Vein endothelial cell (primary cell): Measurements from ENCODE around the gene DYNLT1. TPM values are rescaled to one million over a fixed set of nuclear protein-coding genes. Genes with fewer than 3 reads are reported as not detected.

ENCODE experiments used
- small RNA-seq: library from RNA; depleted of rRNA; stranded (forward); fragments of <200 nt; gene quantifications from one replicate; pipeline ENCODE3, GENCODE V24; 2012
- total RNA-seq: library from RNA; depleted of rRNA; stranded (reverse); fragments of >200 nt; gene quantifications from 2 replicates; pipeline ENCODE4 v1.2.3, GENCODE V29; 2012

The DYNLT1 gene
- total RNA-seq: 78.6 and 89.8 TPM in 2 replicates

GRCh38 chr6:158644231-158645063, at the start of gene DYNLT1:
Gene DYNLT1, minus strand, starts transcription at chr6:158644743. Its CDS starts 35 bp downstream, at chr6:158644708.

DNA sequence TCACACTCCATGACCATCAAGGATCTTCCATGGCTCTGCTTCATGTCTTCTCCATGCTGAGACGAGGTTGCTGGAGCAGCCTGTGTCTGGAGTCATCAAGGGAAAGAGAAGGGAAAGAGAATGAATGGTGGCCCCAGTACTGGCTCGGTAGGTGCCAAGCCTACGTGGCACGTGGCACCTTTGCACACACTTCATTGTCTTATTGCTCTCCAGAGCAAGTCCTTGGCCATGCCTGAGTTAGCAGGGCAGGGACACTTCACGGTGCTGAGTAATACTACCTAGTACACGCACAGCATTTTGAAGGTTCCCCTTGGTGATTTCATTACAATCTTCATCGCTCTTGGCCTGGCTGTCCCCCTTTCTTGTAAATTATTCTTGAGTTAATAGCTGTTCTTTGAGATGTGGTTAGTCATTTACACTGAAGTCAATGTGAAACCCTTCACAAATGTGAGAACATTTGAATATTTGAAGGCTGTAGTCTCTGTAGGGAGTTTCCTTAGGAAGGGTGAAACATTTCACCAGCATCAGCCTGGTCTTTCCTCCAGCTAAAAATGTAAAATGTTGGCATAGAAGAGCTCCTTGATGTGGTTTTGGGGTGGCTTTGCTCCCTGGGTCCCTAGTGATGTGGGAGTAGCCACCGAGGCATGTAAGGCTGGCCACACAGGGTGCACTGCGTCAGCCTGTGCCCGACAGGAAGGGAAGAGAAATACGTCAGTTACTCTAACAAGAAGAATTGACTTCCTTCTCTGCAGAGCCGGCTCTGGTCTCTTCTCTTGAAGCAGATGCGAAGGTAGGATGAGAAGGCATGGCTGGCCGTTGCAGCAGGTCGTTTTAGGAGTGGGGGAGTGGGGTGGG, 5.0 kb upstream of the DYNLT1 start, which contains the start of gene SYTL3:
SYTL3 (plus strand) TSS at position 766 of the 855 bp plus-strand sequence. CDS start 13,215 bp downstream, outside the sequence.

Small RNA genes within 50 kb of the gene (small RNA-seq; reads per million reads assigned to genes)
- gene MIR7161: not detected

Other genes with a start within 250 kb of the DYNLT1 start
- 47.2 and 51.0 TPM in 2 replicates for gene TMEM181, start 84.7 kb downstream of the DYNLT1 start, total RNA-seq
- 1.1 and 1.3 TPM in 2 replicates for gene SYTL3, start 5.3 kb upstream of the DYNLT1 start, total RNA-seq
- 62.7 and 69.4 TPM in 2 replicates for gene EZR, start 174.6 kb upstream of the DYNLT1 start, total RNA-seq